ENCODE results near the gene MARCO. TPM values are rescaled to one million over a fixed set of nuclear protein-coding genes. Genes with fewer than 3 reads are reported as not detected.

Gene MARCO
- total RNA-seq, 4 donors from 2014 or later = 0.91 to 6.7 (median 1.6) TPM

DNA sequence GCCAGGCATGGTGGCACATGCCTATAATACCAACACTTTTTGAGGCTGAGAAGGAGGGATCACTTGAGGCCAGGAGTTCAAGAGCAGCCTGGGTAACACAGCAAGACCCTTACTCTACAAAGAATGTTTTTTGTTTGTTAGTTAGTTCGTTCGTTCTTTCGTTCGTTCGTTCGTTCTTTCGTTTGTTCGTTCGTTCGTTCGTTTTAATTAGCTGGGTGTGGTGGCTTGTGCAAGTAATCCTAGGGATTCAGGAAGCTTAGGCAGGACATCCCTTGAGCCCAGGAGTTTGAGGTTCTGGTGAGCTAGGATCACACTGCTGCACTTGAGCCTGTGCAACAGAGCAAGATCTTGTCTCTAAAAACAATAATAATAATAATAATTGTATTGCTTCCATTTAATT lies 98.7 kb downstream of the MARCO start:
- H3K4me3 ChIP-seq (ENCODE audit: low read depth, poor library complexity, severe bottlenecking) = no peak overlapping the region
- intact Hi-C loops (cut with DNase I; ENCODE audit: low total_unique reads) = no loop called here
- WGBS, 2 donors = 89 to 91% methylated on average over 11 of the region's 11 CpGs
- TF ChIP-seq CTCF (IDR thresholded peaks at IDR 0.05) = no peak
- TF ChIP-seq POLR2A (IDR thresholded peaks at IDR 0.05) = no peak
- no peak for DNase-seq (ENCODE audit: low spot score in 2 of 2)

Other genes starting within 250 kb of the MARCO start
- gene EN1, start 94.5 kb upstream of the MARCO start, total RNA-seq = 10 to 100 TPM; 10.2 to 23.2 (median 17.7) TPM
- gene C1QL2, start 216.6 kb downstream of the MARCO start, total RNA-seq = under 1 TPM in 2 of 4 donors, not detected in 2; 0.22 to 0.65 TPM

Data from lower leg skin (tissue), 4 donors.